B cell (primary cell): Measurements from ENCODE around the gene HHIPL1. TPM values are rescaled to one million over a fixed set of nuclear protein-coding genes. Genes with fewer than 3 reads are reported as not detected.

ENCODE experiments used
- ATAC-seq: fragments of 200-7000 bp; cut with Tn5 transposase; one replicate; pipeline ENCODE4 v1.10.0; 2021; ENCODE audit warnings: low read depth, mild to moderate bottlenecking, moderate number of reproducible peaks, moderate library complexity
- CTCF ChIA-PET: fragments of 350-600 bp; sonication (Branson Sonifier 250); formaldehyde crosslinking; loops from one replicate; lab custom pipeline; 2021; ENCODE audit warnings: antibody characterized with exemption, inconsistent platforms; lab: Charles Lee
- POLR2A ChIA-PET: fragments of 350-600 bp; sonication (Branson Sonifier 250); formaldehyde crosslinking; loops from one replicate; lab custom pipeline; 2021; ENCODE audit warnings: antibody characterized with exemption; lab: Charles Lee
- DNase-seq: peaks from one replicate; pipeline ENCODE4 v3.0.0; 2013
- H2AFZ ChIP-seq: 2 replicates; pipeline ENCODE4 v1.6.1; 2012; ENCODE audit warnings: mild to moderate bottlenecking, low read depth, low read length; ENCODE audit not compliant: insufficient read depth, poor library complexity, severe bottlenecking
- H3K27ac ChIP-seq, 2 donors: 1 replicate in 1 of 2; 2 replicates in 1 of 2; pipeline ENCODE4 v1.5.1; 2012 to 2013; ENCODE audit warnings: low read length in 2 of 2, mild to moderate bottlenecking in 2 of 2, moderate library complexity in 1 of 2
- H3K27me3 ChIP-seq, 4 experiments: fragments of 200-600 bp in 1 of 4; sonication (generic) in 1 of 4; replicated peaks in 1 of 4; 1 replicate in 2 of 4; 2 replicates in 2 of 4; pipeline versions ENCODE4 v1.6.1 to v1.7.0; 2013 to 2016; ENCODE audit warnings: low read length in 3 of 4, mild to moderate bottlenecking in 2 of 4, mixed read lengths in 1 of 4, moderate library complexity in 1 of 4; ENCODE audit not compliant: insufficient read depth in 4 of 4, control insufficient read depth in 3 of 4; ENCODE audit errors: control extremely low read depth in 1 of 4
- H3K36me3 ChIP-seq, 2 experiments: replicated peaks in 1 of 2; 1 replicate in 1 of 2; 2 replicates in 1 of 2; pipeline versions ENCODE4 v1.6.1 to v1.7.1; 2013; ENCODE audit warnings: low read length in 1 of 2; ENCODE audit not compliant: insufficient read depth in 2 of 2, control insufficient read depth in 1 of 2; ENCODE audit errors: control extremely low read depth in 1 of 2, extremely low read depth in 1 of 2
- H3K4me1 ChIP-seq, 2 donors: fragments of 200-600 bp in 1 of 2; sonication (generic) in 1 of 2; 1 replicate in 1 of 2; 2 replicates in 1 of 2; pipeline versions ENCODE4 v1.5.1 to v1.6.1; 2013 to 2017; ENCODE audit warnings: low read length in 2 of 2; ENCODE audit not compliant: control insufficient read depth in 2 of 2, insufficient read depth in 2 of 2
- H3K4me2 ChIP-seq: replicated peaks from 2 replicates; pipeline ENCODE3; 2012; ENCODE audit warnings: mild to moderate bottlenecking, low read depth, low read length; ENCODE audit not compliant: poor library complexity, severe bottlenecking
- H3K4me3 ChIP-seq, 5 experiments: fragments of 200-600 bp in 1 of 5; sonication (generic) in 1 of 5; 1 replicate in 3 of 5; 2 replicates in 2 of 5; pipeline versions ENCODE4 v1.5.1 to v1.7.0; 2011 to 2016; ENCODE audit warnings: low read length in 4 of 5, mild to moderate bottlenecking in 4 of 5, low read depth in 2 of 5, control low read depth in 1 of 5, moderate library complexity in 1 of 5; ENCODE audit not compliant: insufficient read depth in 1 of 5; ENCODE audit errors: control extremely low read depth in 1 of 5, extremely low read depth in 1 of 5
- H3K79me2 ChIP-seq: fragments of 200-600 bp; sonication (generic); one replicate; pipeline ENCODE4 v1.6.0; 2016; ENCODE audit warnings: low read length; ENCODE audit not compliant: control insufficient read depth, insufficient read depth
- H3K9ac ChIP-seq: fragments of 200-600 bp; sonication (generic); 2 replicates; pipeline ENCODE4 v1.6.1; 2017; ENCODE audit warnings: mild to moderate bottlenecking, low read length, moderate library complexity
- H3K9me3 ChIP-seq, 3 donors: one replicate each; pipeline versions ENCODE4 v1.6.1 to v1.7.1; 2013; ENCODE audit warnings: low read length in 2 of 3; ENCODE audit not compliant: control insufficient read depth in 2 of 3, insufficient read depth in 1 of 3; ENCODE audit errors: control extremely low read depth in 1 of 3
- H4K20me1 ChIP-seq: 2 replicates; pipeline ENCODE4 v1.6.0; 2012; ENCODE audit warnings: mild to moderate bottlenecking, low read length; ENCODE audit not compliant: insufficient read depth, control insufficient read depth, poor library complexity, severe bottlenecking
- H3K27ac Mint-ChIP-seq: one replicate; pipeline ENCODE4 v1.8.0; 2021; ENCODE audit warnings: mixed read lengths
- H3K27me3 Mint-ChIP-seq: one replicate; pipeline ENCODE4 v1.8.0; 2021; ENCODE audit warnings: mixed read lengths
- H3K4me1 Mint-ChIP-seq: one replicate; pipeline ENCODE4 v1.8.0; 2021; ENCODE audit warnings: mixed read lengths
- H3K4me3 Mint-ChIP-seq: one replicate; pipeline ENCODE4 v1.8.0; 2021; ENCODE audit warnings: mixed read lengths
- H3K9me3 Mint-ChIP-seq: one replicate; pipeline ENCODE4 v1.8.0; 2022; ENCODE audit warnings: mixed read lengths; ENCODE audit not compliant: insufficient read depth
- EZH2 ChIP-seq: IDR thresholded peaks from 2 replicates; pipeline ENCODE4 v1.6.1; 2012; ENCODE audit warnings: borderline replicate concordance, low read depth, mild to moderate bottlenecking, moderate library complexity, low read length; ENCODE audit not compliant: insufficient read depth, poor library complexity, severe bottlenecking
- WGBS: methylation state at CpG from one replicate; pipeline ENCODE4 v1.1.5; 2013; ENCODE audit warnings: missing lambda C conversion rate; ENCODE audit not compliant: insufficient coverage; 5-methylcytosine and 5-hydroxymethylcytosine counted together
- intact Hi-C: fragments of 100-400 bp; cut with micrococcal nuclease; formaldehyde crosslinking; loops from one replicate; pipeline ENCODE4 v1.10.0; 2022
- polyA plus RNA-seq: library from polyadenylated mRNA; depleted of rRNA; stranded (reverse); fragments of >200 nt; gene quantifications from 2 replicates; pipeline ENCODE4 v1.2.3, GENCODE V29; 2012
- total RNA-seq, 2 donors: library from RNA; stranded (reverse); fragments of 120-200 nt in 1 of 2; gene quantifications; 1 replicate in 1 of 2; 2 replicates in 1 of 2; pipeline versions ENCODE4 v1.2.3 to v1.2.4, GENCODE V29; 2013 to 2022
- TF ChIP-seq, protein P1 (sequence below): fragments of 200-600 bp; IDR thresholded peaks from one replicate; pipeline ENCODE4 v1.8.0; 2022; ENCODE audit warnings: antibody characterized with exemption, mild to moderate bottlenecking

The HHIPL1 gene
- total and polyA plus RNA-seq, 2 donors (not counting 1 experiment from before 2014, with no cell fraction given) = not detected

DNA sequence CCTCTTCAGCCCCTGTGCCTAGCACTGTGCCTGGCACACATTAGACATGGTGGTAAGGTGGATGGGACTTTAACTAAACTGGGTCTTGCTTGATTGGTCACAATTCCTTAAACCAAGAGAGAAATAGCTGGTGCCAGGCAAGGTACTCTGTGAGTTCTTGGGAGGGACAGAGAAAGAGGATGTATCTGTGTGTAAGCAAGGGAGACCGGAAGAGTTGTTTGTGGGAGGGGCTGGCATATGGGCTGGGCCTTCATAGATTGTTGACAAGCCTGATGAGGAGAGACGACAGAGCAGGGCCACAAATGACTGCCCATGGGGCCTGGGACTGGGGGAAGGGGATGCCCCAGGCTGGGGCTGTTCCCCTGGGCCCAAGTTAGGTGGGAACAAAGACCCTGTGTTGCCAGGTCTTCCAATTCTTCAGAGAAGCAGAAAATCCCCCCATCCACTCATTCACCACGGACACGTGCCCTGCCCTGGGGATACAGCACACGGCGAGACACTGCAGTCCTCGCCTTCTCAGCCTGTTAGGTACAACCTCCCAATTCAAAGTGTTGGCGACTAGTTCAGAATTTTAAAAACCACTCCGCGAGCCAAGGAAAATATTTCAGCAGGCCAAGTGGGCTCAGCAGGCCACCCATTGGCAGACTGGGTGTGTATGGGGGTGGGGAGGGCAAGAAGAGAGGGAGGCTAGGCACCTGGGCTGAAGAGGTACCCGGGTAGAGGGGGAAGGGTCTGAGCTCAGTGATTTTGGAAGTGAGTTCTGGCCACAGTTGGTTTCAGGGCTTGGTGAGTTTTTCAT, 27.8 kb downstream of the HHIPL1 start:
- ATAC-seq (peak; percentile 53), DNase-seq (no peak)
- 72% methylated on average over 6 of the region's 11 CpGs for WGBS
- Histone ChIP-seq H3K9me3 (peaks cover 0 to 13% (median 2%) of the 10 kb centered on the region in 3 donors), H2AFZ (no peak overlapping the region), H3K27me3 (peaks cover 0 to 25% (median 2%) of the 10 kb centered on the region in 4 experiments), H3K36me3 (no peaks in the 10 kb centered on the region), H3K9ac (no peak overlapping the region), H3K79me2 (no peaks in the 10 kb centered on the region), H3K4me2 (no peak overlapping the region), H3K4me3 (no peak overlapping the region), H3K4me1 (peaks cover 0 to 6% of the 10 kb centered on the region in 2 donors), H3K27ac (no peak overlapping the region), H4K20me1 (no peaks in the 10 kb centered on the region)
- ChIA-PET CTCF (no interaction called here), POLR2A (no interaction called here)
- TF ChIP-seq EZH2 = no peak
- TF ChIP-seq, protein P1, sequence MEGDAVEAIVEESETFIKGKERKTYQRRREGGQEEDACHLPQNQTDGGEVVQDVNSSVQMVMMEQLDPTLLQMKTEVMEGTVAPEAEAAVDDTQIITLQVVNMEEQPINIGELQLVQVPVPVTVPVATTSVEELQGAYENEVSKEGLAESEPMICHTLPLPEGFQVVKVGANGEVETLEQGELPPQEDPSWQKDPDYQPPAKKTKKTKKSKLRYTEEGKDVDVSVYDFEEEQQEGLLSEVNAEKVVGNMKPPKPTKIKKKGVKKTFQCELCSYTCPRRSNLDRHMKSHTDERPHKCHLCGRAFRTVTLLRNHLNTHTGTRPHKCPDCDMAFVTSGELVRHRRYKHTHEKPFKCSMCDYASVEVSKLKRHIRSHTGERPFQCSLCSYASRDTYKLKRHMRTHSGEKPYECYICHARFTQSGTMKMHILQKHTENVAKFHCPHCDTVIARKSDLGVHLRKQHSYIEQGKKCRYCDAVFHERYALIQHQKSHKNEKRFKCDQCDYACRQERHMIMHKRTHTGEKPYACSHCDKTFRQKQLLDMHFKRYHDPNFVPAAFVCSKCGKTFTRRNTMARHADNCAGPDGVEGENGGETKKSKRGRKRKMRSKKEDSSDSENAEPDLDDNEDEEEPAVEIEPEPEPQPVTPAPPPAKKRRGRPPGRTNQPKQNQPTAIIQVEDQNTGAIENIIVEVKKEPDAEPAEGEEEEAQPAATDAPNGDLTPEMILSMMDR = no peak
- intact Hi-C loops = no loop called here
- peaks cover 18% of the 10 kb centered on the region for H3K27me3 Mint-ChIP-seq
- no peak overlapping the region for H3K4me3 Mint-ChIP-seq
- no peaks in the 10 kb centered on the region for H3K9me3 Mint-ChIP-seq
- peak overlapping the region; percentile 26 for H3K27ac Mint-ChIP-seq
- peaks cover 9% of the 10 kb centered on the region for H3K4me1 Mint-ChIP-seq
